Activated CD8-positive, alpha-beta memory T cell treated with anti-CD3 and anti-CD28 coated beads, Interleukin-2, amount 50 U/mL, for 4 hours (primary cell): ENCODE measurements around the gene SDK2.

Experiments used
- DNase-seq: peaks from one replicate; pipeline ENCODE4 v3.0.0-alpha.2; 2020

The SDK2 gene

GRCh38 chr17:73644145-73645049, at the start of gene SDK2:
Gene SDK2, minus strand, starts transcription at chr17:73644445. Its CDS starts 357 bp downstream, at chr17:73644088.
- peak; percentile 26 for DNase-seq

- no peak for DNase-seq
These were observed 48.8 kb upstream of the SDK2 start for GRCh38 chr17:73693071-73693470.

GRCh38 chr17:73691321-73691766, 47.1 kb upstream of the SDK2 start:
- no peak for DNase-seq

GRCh38 chr17:73690676-73691075, 46.4 kb upstream of the SDK2 start:
- no peak for DNase-seq

- no peak for DNase-seq
These were observed 45.5 kb upstream of the SDK2 start for GRCh38 chr17:73689596-73690275.

GRCh38 chr17:73686961-73687360, 42.7 kb upstream of the SDK2 start:
- no peak for DNase-seq

GRCh38 chr17:73686126-73686525, 41.9 kb upstream of the SDK2 start:
- no peak for DNase-seq

- no peak for DNase-seq
These were observed 39.9 kb upstream of the SDK2 start for GRCh38 chr17:73684183-73684582.

GRCh38 chr17:73683771-73684170, 39.5 kb upstream of the SDK2 start:
- DNase-seq = no peak

GRCh38 chr17:73681946-73682345, 37.7 kb upstream of the SDK2 start:
- no peak for DNase-seq

- DNase-seq = no peak
These were observed 35.2 kb upstream of the SDK2 start for GRCh38 chr17:73679476-73679875.

- no peak for DNase-seq
These were observed 34.8 kb upstream of the SDK2 start for GRCh38 chr17:73678999-73679398.

GRCh38 chr17:73669771-73670170, 25.5 kb upstream of the SDK2 start:
- no peak for DNase-seq

GRCh38 chr17:73667181-73667959, 23.1 kb upstream of the SDK2 start:
- DNase-seq = no peak

- DNase-seq = no peak
These were observed 19.4 kb upstream of the SDK2 start for GRCh38 chr17:73663614-73664013.

- no peak for DNase-seq
These were observed 16.1 kb upstream of the SDK2 start for GRCh38 chr17:73660366-73660765.

- DNase-seq = no peak
These were observed 14.7 kb upstream of the SDK2 start for GRCh38 chr17:73658821-73659515.

- DNase-seq = peak; percentile 27
These were observed 13.3 kb upstream of the SDK2 start for GRCh38 chr17:73657473-73658116.

GRCh38 chr17:73654241-73654640, 10.0 kb upstream of the SDK2 start:
- no peak for DNase-seq

- DNase-seq = no peak
These were observed 9.6 kb upstream of the SDK2 start for GRCh38 chr17:73653810-73654209.

GRCh38 chr17:73652886-73653480, 8.7 kb upstream of the SDK2 start:
- DNase-seq = no peak
